Activated gamma-delta T cell (primary cell): ENCODE measurements around the gene APOM.

Source experiments
- DNase-seq: peaks from one replicate; lab custom pipeline; 2025; lab: John Stamatoyannopoulos, UW

APOM gene

GRCh38 chr6:31658158-31658688 is 2.5 kb downstream of the APOM start:
- no peak for DNase-seq

- DNase-seq = no peak
These were observed 3.4 kb downstream of the APOM start for GRCh38 chr6:31658983-31659648.

GRCh38 chr6:31659649-31660380 is 4.1 kb downstream of the APOM start:
- no peak for DNase-seq

GRCh38 chr6:31660381-31661261 is 4.9 kb downstream of the APOM start, which contains the start of gene C6orf47:
Gene C6orf47, minus strand, starts transcription at chr6:31660778. Its CDS starts 831 bp downstream, at chr6:31659947.
- peak; percentile 66 for DNase-seq

GRCh38 chr6:31661262-31662123 is 5.8 kb downstream of the APOM start:
- no peak for DNase-seq

- no peak for DNase-seq
These were observed 6.5 kb downstream of the APOM start for GRCh38 chr6:31662124-31662723.

GRCh38 chr6:31663126-31663960 is 7.6 kb downstream of the APOM start:
- DNase-seq = no peak

GRCh38 chr6:31663961-31664789 is 8.5 kb downstream of the APOM start:
- no peak for DNase-seq

- DNase-seq = peak; percentile 34
These were observed 9.3 kb downstream of the APOM start, which contains the start of gene GPANK1 for GRCh38 chr6:31664790-31665500. Gene GPANK1, minus strand, starts transcription at chr6:31664997. Its CDS starts 519 bp downstream, at chr6:31664478.

- DNase-seq = peak; percentile 94
These were observed 10.0 kb downstream of the APOM start, which contains the start of gene CSNK2B for GRCh38 chr6:31665501-31666336. Gene CSNK2B, plus strand, starts transcription at chr6:31666080. Its CDS starts 752 bp downstream, at chr6:31666832.

- DNase-seq = no peak
These were observed 10.8 kb downstream of the APOM start for GRCh38 chr6:31666337-31666965.

GRCh38 chr6:31669676-31670075 is 14.0 kb downstream of the APOM start, which contains the start of gene LY6G5B:
Gene LY6G5B, plus strand, starts transcription at chr6:31669976. Its CDS starts 975 bp downstream, at chr6:31670951.
- no peak for DNase-seq

GRCh38 chr6:31676322-31676903 is 20.7 kb downstream of the APOM start:
- no peak for DNase-seq

GRCh38 chr6:31676904-31677303 is 21.2 kb downstream of the APOM start:
- no peak for DNase-seq

- no peak for DNase-seq
These were observed 22.3 kb downstream of the APOM start for GRCh38 chr6:31677955-31678354.
